Panc1 (cell line): Measurements from ENCODE around the gene PSEN2. TPM values are rescaled to one million over a fixed set of nuclear protein-coding genes. Genes with fewer than 3 reads are reported as not detected.

ENCODE experiments used
- ATAC-seq: fragments of 200-7000 bp; cut with Tn5 transposase; 2 replicates; pipeline ENCODE4 v1.9.1; 2020; ENCODE audit warnings: mild to moderate bottlenecking, moderate library complexity
- BruUV-seq: library from RNA; stranded (reverse); fragments of 400-500 nt; replicated peaks from 2 replicates; lab custom pipeline; 2021; lab: Mats Ljungman, UMichigan
- CTCF ChIA-PET: fragments of 300-600 bp; sonication (Branson Sonifier 250); formaldehyde crosslinking; loops from one replicate; lab custom pipeline; 2022; ENCODE audit warnings: antibody characterized with exemption; lab: Charles Lee
- POLR2A ChIA-PET: fragments of 300-600 bp; sonication (Branson Sonifier 250); formaldehyde crosslinking; loops from one replicate; lab custom pipeline; 2022; ENCODE audit warnings: antibody characterized with exemption; lab: Charles Lee
- DNase-seq: peaks from one replicate; pipeline ENCODE4 v3.0.0-alpha.2; 2010; ENCODE audit warnings: low read depth, low spot score
- H3K27ac ChIP-seq: 2 replicates; pipeline ENCODE4 v1.5.1; 2011; ENCODE audit warnings: mild to moderate bottlenecking, low read length, inconsistent platforms
- H3K27me3 ChIP-seq: fragments of 200-500 bp; sonication (Bioruptor generic); 2 replicates; pipeline ENCODE4 v1.6.0; 2014; ENCODE audit warnings: low read length, inconsistent platforms; ENCODE audit not compliant: control insufficient read depth, insufficient read depth
- H3K36me3 ChIP-seq: fragments of 200-500 bp; sonication (Bioruptor generic); 2 replicates; pipeline ENCODE4 v1.5.1; 2014; ENCODE audit warnings: inconsistent platforms, mild to moderate bottlenecking, low read length, moderate library complexity; ENCODE audit not compliant: control insufficient read depth, insufficient read depth
- H3K4me1 ChIP-seq: 2 replicates; pipeline ENCODE4 v1.5.1; 2011; ENCODE audit warnings: inconsistent platforms, mild to moderate bottlenecking, low read length, moderate library complexity; ENCODE audit not compliant: control insufficient read depth, insufficient read depth
- H3K4me3 ChIP-seq, 2 experiments: 2 replicates each; pipeline ENCODE4 v1.5.1; 2011 to 2012; ENCODE audit warnings: low read depth in 2 of 2, low read length in 2 of 2, mild to moderate bottlenecking in 2 of 2, inconsistent platforms in 1 of 2, moderate library complexity in 1 of 2
- H3K9me3 ChIP-seq: fragments of 200-500 bp; sonication (Bioruptor generic); 2 replicates; pipeline ENCODE4 v1.5.1; 2014; ENCODE audit warnings: low read depth, mild to moderate bottlenecking, inconsistent platforms, low read length, moderate library complexity; ENCODE audit not compliant: control insufficient read depth, insufficient read depth
- POLR2AphosphoS5 ChIP-seq: IDR thresholded peaks from 2 replicates; pipeline ENCODE4 v1.6.1; 2012; ENCODE audit warnings: mild to moderate bottlenecking, low read depth, low read length, moderate library complexity
- SIN3A ChIP-seq: IDR thresholded peaks from 2 replicates; pipeline ENCODE4 v1.6.1; 2012; ENCODE audit warnings: low read depth, mild to moderate bottlenecking, low read length, moderate library complexity, borderline replicate concordance; ENCODE audit not compliant: insufficient read depth
- TCF7L2 ChIP-seq: IDR thresholded peaks from 2 replicates; pipeline ENCODE4 v1.6.1; 2011; ENCODE audit warnings: mild to moderate bottlenecking, low read depth, low read length, inconsistent platforms
- in situ Hi-C: cut with HindIII; loops from 2 replicates; pipeline ENCODE4 v1.10.0; 2016; ENCODE audit warnings: low sequenced_read_pairs, low pct_unique_long_range_greater_than_20kb
- intact Hi-C: fragments of 100-400 bp; cut with micrococcal nuclease; formaldehyde crosslinking; loops from one replicate; pipeline ENCODE4 v1.10.0; 2022; ENCODE audit not compliant: unreplicated experiment
- total RNA-seq: library from RNA; stranded (reverse); gene quantifications from one replicate; pipeline ENCODE4 v1.2.1, GENCODE V29; 2021; ENCODE audit not compliant: unreplicated experiment
- TF ChIP-seq, protein P1 (sequence below), 2 experiments: IDR thresholded peaks; 2 replicates each; pipeline ENCODE4 v1.6.1; 2011 to 2012; ENCODE audit warnings: low read depth in 2 of 2, control low read depth in 1 of 2, low read length in 1 of 2, mild to moderate bottlenecking in 1 of 2, moderate library complexity in 1 of 2; ENCODE audit not compliant: insufficient read depth in 1 of 2
- TF ChIP-seq, protein P2 (sequence below): fragments of 450-650 bp; IDR thresholded peaks from 2 replicates; pipeline ENCODE4 v1.5.1; 2017; ENCODE audit warnings: mild to moderate bottlenecking

Gene PSEN2
- total RNA-seq, 1 experiment from 2014 or later = 33.3 TPM

DNA sequence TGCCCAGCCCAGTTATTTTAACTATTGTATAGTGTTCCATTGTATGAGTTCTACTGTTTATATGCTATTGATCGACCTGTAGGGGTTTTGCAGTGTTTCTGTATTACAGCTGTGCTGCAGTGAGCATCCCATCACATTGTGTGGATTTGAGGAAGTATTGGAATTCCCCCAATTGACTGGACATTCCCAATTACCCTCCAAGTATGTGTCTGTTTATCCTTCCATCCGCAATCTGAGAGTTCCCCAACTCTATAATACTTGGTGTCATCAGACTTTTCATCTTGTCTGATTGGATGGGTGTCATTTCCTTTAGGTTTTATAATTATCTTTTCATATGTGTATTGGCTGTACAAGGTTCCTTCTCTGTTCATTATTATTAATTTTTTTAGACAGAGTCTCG, 27.8 kb downstream of the PSEN2 start:
- ATAC-seq (no peak), DNase-seq (no peak)
- Histone ChIP-seq H3K4me3 (no peak overlapping the region), H3K9me3 (no peaks in the 10 kb centered on the region), H3K27ac (no peak overlapping the region), H3K36me3 (no peaks in the 10 kb centered on the region), H3K4me1 (no peaks in the 10 kb centered on the region), H3K27me3 (no peaks in the 10 kb centered on the region)
- intact Hi-C loops (no loop called here), in situ Hi-C loops (no loop called here)
- no TSS peak for BruUV-seq
- ChIA-PET CTCF (no interaction called here), POLR2A (no interaction called here)
- TF ChIP-seq, protein P1, sequence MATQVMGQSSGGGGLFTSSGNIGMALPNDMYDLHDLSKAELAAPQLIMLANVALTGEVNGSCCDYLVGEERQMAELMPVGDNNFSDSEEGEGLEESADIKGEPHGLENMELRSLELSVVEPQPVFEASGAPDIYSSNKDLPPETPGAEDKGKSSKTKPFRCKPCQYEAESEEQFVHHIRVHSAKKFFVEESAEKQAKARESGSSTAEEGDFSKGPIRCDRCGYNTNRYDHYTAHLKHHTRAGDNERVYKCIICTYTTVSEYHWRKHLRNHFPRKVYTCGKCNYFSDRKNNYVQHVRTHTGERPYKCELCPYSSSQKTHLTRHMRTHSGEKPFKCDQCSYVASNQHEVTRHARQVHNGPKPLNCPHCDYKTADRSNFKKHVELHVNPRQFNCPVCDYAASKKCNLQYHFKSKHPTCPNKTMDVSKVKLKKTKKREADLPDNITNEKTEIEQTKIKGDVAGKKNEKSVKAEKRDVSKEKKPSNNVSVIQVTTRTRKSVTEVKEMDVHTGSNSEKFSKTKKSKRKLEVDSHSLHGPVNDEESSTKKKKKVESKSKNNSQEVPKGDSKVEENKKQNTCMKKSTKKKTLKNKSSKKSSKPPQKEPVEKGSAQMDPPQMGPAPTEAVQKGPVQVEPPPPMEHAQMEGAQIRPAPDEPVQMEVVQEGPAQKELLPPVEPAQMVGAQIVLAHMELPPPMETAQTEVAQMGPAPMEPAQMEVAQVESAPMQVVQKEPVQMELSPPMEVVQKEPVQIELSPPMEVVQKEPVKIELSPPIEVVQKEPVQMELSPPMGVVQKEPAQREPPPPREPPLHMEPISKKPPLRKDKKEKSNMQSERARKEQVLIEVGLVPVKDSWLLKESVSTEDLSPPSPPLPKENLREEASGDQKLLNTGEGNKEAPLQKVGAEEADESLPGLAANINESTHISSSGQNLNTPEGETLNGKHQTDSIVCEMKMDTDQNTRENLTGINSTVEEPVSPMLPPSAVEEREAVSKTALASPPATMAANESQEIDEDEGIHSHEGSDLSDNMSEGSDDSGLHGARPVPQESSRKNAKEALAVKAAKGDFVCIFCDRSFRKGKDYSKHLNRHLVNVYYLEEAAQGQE (IDR thresholded peaks at IDR 0.05; ENCODE audit: insufficient read depth in 1 of 2, low read depth in 2 of 2, low read length in 1 of 2) = no peak
- TF ChIP-seq, protein P2, sequence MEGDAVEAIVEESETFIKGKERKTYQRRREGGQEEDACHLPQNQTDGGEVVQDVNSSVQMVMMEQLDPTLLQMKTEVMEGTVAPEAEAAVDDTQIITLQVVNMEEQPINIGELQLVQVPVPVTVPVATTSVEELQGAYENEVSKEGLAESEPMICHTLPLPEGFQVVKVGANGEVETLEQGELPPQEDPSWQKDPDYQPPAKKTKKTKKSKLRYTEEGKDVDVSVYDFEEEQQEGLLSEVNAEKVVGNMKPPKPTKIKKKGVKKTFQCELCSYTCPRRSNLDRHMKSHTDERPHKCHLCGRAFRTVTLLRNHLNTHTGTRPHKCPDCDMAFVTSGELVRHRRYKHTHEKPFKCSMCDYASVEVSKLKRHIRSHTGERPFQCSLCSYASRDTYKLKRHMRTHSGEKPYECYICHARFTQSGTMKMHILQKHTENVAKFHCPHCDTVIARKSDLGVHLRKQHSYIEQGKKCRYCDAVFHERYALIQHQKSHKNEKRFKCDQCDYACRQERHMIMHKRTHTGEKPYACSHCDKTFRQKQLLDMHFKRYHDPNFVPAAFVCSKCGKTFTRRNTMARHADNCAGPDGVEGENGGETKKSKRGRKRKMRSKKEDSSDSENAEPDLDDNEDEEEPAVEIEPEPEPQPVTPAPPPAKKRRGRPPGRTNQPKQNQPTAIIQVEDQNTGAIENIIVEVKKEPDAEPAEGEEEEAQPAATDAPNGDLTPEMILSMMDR = no peak
- TF ChIP-seq POLR2AphosphoS5 = no peak
- TF ChIP-seq SIN3A = no peak
- no peak for TF ChIP-seq TCF7L2

DNA sequence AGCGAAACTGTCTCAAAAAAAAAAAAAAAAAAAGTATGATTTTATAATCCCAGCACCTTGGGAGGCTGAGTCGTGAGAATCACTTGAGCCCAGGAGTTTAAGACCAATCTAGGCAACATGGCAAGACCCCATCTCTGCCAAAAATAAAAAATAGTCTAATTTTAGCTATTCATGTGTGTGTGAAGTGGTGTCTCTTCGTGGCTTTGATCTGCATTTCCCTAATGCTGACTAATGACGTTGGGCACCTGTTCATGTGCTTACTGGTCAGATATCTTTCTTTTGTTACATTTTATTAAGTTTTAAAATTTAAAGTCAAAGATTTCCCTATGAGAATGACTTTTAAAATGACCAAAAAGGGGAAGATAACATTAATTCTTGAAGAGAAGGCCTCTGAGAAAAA, 31.0 kb downstream of the PSEN2 start:
- intact Hi-C loops = no loop called here
- H3K36me3 ChIP-seq = no peaks in the 10 kb centered on the region
- ChIA-PET CTCF (no interaction called here), POLR2A (interaction anchor here (0.7 kb wide), 1 partner anchor 11 kb away, joined by 11 read pairs; no protein-coding TSS in a partner anchor)
- no TSS peak for BruUV-seq
- TF ChIP-seq, protein P2 = no peak
- TF ChIP-seq POLR2AphosphoS5 (no peak), SIN3A (no peak), TCF7L2 (no peak)
- TF ChIP-seq, protein P1 (IDR thresholded peaks at IDR 0.05; ENCODE audit: insufficient read depth in 1 of 2, low read depth in 2 of 2, low read length in 1 of 2) = no peak
- no peaks in the 10 kb centered on the region for H3K4me1 ChIP-seq
- DNase-seq (no peak), ATAC-seq (no peak)
- no peak overlapping the region for H3K4me3 ChIP-seq
- no peaks in the 10 kb centered on the region for H3K27me3 ChIP-seq
- no peak overlapping the region for H3K27ac ChIP-seq
- H3K9me3 ChIP-seq = no peaks in the 10 kb centered on the region
- in situ Hi-C loops = no loop called here
